ENCODE results near the gene ZNF778.
A peak's percentile ranks its signal among the peaks of the same experiment; 100 is the strongest.
"Not testable (repeated sequence)": the region's sequence is repeated elsewhere in the genome, so short reads cannot be mapped to it uniquely, and the experiment has no call there.

The ZNF778 gene

GRCh38 chr16:89219365-89219764 is 1.9 kb downstream of the ZNF778 start:
- DNase-seq: no peak

DNA sequence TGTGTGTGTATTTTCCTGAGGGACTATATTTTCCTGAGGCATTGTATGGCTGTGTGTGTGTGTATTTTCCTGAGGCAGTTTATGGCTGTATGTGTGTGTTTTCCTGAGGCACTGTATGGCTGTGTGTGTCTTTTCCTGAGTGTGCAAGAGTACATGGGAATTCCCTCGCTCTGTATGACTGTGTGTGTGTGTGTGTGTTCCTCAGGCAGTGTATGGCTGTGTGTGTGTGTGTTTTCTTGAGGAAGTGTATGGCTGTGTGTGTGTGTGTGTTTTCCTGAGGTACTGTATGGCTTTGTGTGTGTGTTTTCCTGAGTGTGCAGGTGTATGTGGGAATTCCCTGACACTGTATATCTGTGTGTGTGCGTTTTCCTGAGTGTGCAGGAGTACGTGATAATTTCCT is 4.1 kb downstream of the ZNF778 start:
- no peak for DNase-seq

GRCh38 chr16:89222931-89223330 is 5.4 kb downstream of the ZNF778 start:
- no peak for DNase-seq

GRCh38 chr16:89224665-89225064 is 7.2 kb downstream of the ZNF778 start:
- no peak for DNase-seq

- DNase-seq: no peak
Measured at GRCh38 chr16:89230255-89230654, 12.8 kb downstream of the ZNF778 start.

- no peak for DNase-seq
Measured at GRCh38 chr16:89232107-89232506, 14.6 kb downstream of the ZNF778 start.

GRCh38 chr16:89233678-89234490 is 16.4 kb downstream of the ZNF778 start:
- DNase-seq: no peak

DNA sequence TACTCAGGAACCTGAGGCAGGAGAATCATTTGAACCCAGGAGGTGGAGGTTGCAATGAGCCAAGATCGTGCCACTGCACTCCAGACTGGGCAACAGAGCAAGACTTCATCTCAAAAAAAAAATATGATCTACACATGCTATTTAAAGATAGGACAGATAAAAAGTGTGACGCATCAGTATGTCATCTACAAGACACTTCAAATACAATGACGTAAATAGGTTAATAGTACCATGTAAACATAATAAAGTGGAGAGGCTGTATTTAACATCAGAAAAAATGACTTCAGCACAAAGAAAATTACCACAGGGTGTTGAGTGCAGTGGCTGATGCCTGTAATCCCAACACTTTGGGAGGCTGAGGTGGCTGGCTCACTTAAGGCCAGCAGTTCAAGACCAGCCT is 20.2 kb downstream of the ZNF778 start:
- DNase-seq: no peak

DNA sequence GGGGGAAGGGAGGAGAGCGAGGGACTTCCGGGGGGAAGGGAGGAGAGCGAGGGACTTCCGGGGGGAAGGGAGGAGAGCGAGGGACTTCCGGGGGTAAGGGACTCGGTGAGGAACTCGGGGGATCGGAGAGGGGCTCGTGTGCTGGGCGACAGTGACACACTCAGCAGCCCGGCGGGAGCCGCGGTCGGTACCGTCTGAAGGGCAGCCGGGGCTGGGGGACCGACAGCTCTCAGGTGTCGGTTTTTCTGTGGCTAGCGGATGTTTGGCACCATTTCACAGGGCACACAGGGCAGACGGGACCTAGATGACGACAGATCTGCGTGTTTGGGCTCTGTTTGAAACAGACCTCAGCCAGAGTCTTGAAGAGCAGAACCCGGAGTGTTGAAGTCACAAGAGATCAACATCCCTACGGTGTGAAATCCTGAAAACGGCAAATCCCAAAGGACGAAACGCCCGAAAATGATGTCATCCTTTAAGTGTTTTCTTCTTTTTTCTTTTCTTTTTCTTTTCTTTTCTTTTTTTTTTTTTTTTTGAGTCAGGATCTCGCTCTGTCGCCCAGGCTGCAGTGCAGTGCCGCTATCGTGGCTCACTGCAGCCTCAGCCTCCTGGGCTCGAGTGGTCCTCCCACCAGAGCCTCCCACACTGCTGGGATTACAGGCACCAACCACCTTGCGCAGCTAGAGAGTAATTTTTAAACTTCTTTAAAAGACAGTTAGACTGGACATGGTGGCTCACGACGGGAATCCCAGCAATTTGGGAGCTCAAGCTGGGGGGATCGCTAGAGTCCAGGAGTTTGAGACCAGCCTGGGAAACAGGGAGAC is 23.9 kb downstream of the ZNF778 start:
- peak; percentile 78 for DNase-seq

- DNase-seq: no peak
Measured at GRCh38 chr16:89242795-89243200, 25.3 kb downstream of the ZNF778 start.

DNA sequence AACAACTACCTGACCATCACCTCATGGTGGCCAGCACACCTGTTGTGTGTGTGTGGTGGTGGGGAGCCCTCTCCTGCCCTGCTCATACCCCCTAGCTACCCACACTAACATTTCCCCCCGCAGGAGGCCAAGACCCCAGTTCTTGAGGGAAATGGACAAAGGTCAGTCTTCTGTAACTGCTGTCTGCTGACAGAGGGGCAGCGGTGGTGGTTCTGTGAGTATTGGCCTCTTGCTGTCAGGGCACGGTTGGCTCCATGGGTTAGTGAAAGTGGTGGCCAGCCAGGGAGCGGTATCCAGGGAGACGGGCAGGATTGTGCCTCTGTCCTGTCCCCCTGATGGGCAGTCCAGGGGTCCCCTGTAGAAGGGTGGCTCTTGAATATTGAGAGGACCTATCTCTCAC is 26.2 kb downstream of the ZNF778 start:
- DNase-seq: no peak

DNA sequence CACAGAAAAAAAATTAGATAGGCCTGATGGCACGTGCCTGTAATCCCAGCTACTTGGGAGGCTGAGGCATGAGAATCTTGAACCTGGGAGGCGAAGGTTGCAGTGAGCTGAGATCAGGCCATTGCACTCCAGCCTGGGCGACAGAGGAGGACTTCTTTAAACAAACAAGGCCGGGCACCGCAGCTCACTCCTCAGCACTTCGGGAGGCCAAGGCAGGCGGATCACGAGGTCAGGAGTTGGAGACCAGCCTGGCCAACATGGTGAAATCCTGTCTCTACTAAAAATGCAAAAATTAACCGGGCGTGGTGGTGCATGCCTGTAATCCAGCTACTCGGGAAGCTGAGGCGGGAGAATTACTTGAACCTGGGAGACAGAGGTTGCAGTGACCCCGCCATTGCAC is 26.8 kb downstream of the ZNF778 start:
- DNase-seq: not testable (repeated sequence)

DNA sequence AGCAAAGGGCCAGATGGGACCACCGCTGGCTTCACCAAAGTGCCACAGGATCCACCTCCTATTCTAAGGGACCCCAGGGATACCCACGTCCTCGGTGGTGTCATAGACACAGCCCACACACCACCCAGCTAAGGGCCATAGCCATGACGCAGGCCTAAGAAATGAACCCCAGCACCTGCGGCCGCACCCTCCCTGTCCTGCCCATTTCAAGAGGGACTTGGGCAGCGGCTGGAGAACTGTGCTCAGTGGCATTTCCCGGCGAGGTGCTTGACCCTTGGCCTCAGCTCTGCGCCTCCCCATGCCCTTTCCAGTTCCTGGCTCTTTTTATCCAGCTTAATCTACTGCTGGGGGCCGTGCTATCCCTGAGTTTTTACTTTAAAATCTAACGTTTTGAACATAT is 27.3 kb downstream of the ZNF778 start:
- DNase-seq: no peak

- no peak for DNase-seq
Measured at GRCh38 chr16:89246383-89246902, 28.9 kb downstream of the ZNF778 start.

- peak; percentile 95 for DNase-seq
Measured at GRCh38 chr16:89246903-89247733, 29.6 kb downstream of the ZNF778 start.

- DNase-seq: not testable (repeated sequence)
Measured at GRCh38 chr16:89247734-89248075, 30.2 kb downstream of the ZNF778 start.

- peak; percentile 13 for DNase-seq
Measured at GRCh38 chr16:89248196-89248982, 30.9 kb downstream of the ZNF778 start.

GRCh38 chr16:89253548-89254287 is 36.2 kb downstream of the ZNF778 start:
- DNase-seq: no peak

- DNase-seq: peak; percentile 83
Measured at GRCh38 chr16:89256651-89257254, 39.2 kb downstream of the ZNF778 start.

DNA sequence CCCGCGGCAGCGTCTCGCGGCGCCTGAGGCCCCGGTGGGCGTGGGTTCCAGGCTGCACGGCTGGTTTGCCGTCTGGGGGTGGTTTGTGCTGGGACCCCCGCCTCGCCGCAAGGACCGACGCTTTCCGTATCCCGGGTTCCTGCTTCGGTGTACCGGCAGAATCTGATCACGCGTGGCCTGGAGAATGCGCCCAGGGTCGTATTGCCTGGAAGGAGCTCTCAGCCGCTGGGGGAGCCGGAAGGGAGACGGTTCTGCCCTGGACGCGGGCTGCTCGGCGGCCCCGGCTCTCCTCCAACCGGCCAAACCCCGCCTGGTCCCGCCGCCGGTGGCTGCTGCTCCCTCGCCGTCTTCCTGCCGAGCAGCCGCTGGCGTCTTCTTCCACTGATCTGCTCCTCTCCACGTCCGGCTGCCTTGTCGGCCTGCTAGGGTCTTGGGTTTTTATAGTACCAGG is 39.8 kb downstream of the ZNF778 start:
- no peak for DNase-seq

All from CD4-positive, alpha-beta T cell treated with Interleukin-17A for 4 hours (primary cell).